Heart left ventricle (tissue), 13 donors: Measurements from ENCODE around the gene NOXA1.

Source experiments
- POLR2A ChIP-seq, 2 donors: fragments of 450-650 bp; IDR thresholded peaks; one replicate each; pipeline ENCODE4 v1.6.1; 2017; ENCODE audit warnings: antibody characterized with exemption in 2 of 2, mild to moderate bottlenecking in 2 of 2, moderate library complexity in 2 of 2
- TF ChIP-seq, protein P1 (sequence below), 12 donors: fragments of 200-600 bp; sonication (generic) in 4 of 12; IDR thresholded peaks; one replicate each; pipeline versions ENCODE4 v1.5.0 to v1.8.0; 2018 to 2022; ENCODE audit warnings: antibody characterized with exemption in 12 of 12, mild to moderate bottlenecking in 5 of 12
- donor health status: ischemic (EF 13 %, LVEDD 7.1; RV severe dilation, severe dysfunction).
- donor health status: DM: no; HTN: yes; CAD: no.
- donor health status: DM: no; HTN: no; CAD: no.
- donor health status: ischemic (EF 25% LVEDD 6.9; RV normal size, moderate dysfunction).
- donor health status: ischemic (EF 25% LVEDD 5.7; RV mildly dilated, moderate dysfunction).
- donor health status: ischemic (EF 35%, LVEDD 5.7; RV mildly dilated, moderate dysfunction).
- donor health status: nonischemic (EF 11% LVEDD 7.7; RV severe dilation, severe dysfunction).
- donor health status: DM: yes; HTN: yes; CAD: no.
- donor health status: PGD.
- donor health status: ischemic (EF 29% LVEDD 5.4; RV normal size, mild dysfunction).
- donor health status: nonischemic (EF 23%, LVEDD 6.1; RV moderate dilation, normal function).

- TF ChIP-seq, protein P1, sequence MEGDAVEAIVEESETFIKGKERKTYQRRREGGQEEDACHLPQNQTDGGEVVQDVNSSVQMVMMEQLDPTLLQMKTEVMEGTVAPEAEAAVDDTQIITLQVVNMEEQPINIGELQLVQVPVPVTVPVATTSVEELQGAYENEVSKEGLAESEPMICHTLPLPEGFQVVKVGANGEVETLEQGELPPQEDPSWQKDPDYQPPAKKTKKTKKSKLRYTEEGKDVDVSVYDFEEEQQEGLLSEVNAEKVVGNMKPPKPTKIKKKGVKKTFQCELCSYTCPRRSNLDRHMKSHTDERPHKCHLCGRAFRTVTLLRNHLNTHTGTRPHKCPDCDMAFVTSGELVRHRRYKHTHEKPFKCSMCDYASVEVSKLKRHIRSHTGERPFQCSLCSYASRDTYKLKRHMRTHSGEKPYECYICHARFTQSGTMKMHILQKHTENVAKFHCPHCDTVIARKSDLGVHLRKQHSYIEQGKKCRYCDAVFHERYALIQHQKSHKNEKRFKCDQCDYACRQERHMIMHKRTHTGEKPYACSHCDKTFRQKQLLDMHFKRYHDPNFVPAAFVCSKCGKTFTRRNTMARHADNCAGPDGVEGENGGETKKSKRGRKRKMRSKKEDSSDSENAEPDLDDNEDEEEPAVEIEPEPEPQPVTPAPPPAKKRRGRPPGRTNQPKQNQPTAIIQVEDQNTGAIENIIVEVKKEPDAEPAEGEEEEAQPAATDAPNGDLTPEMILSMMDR (IDR thresholded peaks at IDR 0.05): no peak
- no peak for TF ChIP-seq POLR2A (IDR thresholded peaks at IDR 0.05)
Observed at GRCh38 chr9:137379761-137380161, 43.4 kb upstream of the NOXA1 start.
